Astrocyte (in vitro differentiated cells and primary cell): Measurements from ENCODE around the gene CST8. TPM values are rescaled to one million over a fixed set of nuclear protein-coding genes. Genes with fewer than 3 reads are reported as not detected.

Experiments used
- DNase-seq: peaks from one replicate; pipeline ENCODE4 v3.0.0-alpha.2; 2010; ENCODE audit warnings: low read depth
- FAIRE-seq: peaks from 2 replicates; lab custom pipeline; 2011; peaks lifted over from hg19 to GRCh38; lab: Jason Lieb, UNC
- H2AFZ ChIP-seq: 2 replicates; pipeline ENCODE4 v1.6.0; 2012; ENCODE audit warnings: low read depth, low read length, inconsistent platforms
- H3K27ac ChIP-seq: 2 replicates; pipeline ENCODE4 v1.5.1; 2011; ENCODE audit warnings: low read depth, low read length, inconsistent platforms
- H3K27me3 ChIP-seq: 2 replicates; pipeline ENCODE4 v1.6.0; 2011; ENCODE audit warnings: low read length, inconsistent platforms; ENCODE audit not compliant: insufficient read depth
- H3K36me3 ChIP-seq: 2 replicates; pipeline ENCODE4 v1.5.1; 2011; ENCODE audit warnings: low read length, inconsistent platforms; ENCODE audit not compliant: insufficient read depth
- H3K4me1 ChIP-seq: 2 replicates; pipeline ENCODE4 v1.5.1; 2011; ENCODE audit warnings: low read length, inconsistent platforms; ENCODE audit not compliant: insufficient read depth
- H3K4me2 ChIP-seq: 2 replicates; pipeline ENCODE4 v1.6.0; 2012; ENCODE audit warnings: low read length, inconsistent platforms
- H3K4me3 ChIP-seq: 2 replicates; pipeline ENCODE4 v1.5.1; 2011; ENCODE audit warnings: low read depth, mild to moderate bottlenecking, low read length, inconsistent platforms; ENCODE audit not compliant: insufficient read depth
- H3K79me2 ChIP-seq: 2 replicates; pipeline ENCODE4 v1.6.0; 2012; ENCODE audit warnings: mild to moderate bottlenecking, low read length, inconsistent platforms; ENCODE audit not compliant: insufficient read depth
- H3K9ac ChIP-seq: 2 replicates; pipeline ENCODE4 v1.6.0; 2012; ENCODE audit warnings: mild to moderate bottlenecking, low read length, inconsistent platforms
- H3K9me3 ChIP-seq: 2 replicates; pipeline ENCODE4 v1.5.1; 2012; ENCODE audit warnings: low read depth, mild to moderate bottlenecking, low read length, inconsistent platforms; ENCODE audit not compliant: insufficient read depth
- H4K20me1 ChIP-seq: 2 replicates; pipeline ENCODE4 v1.6.0; 2012; ENCODE audit warnings: low read length, inconsistent platforms; ENCODE audit not compliant: insufficient read depth
- H3K27ac Mint-ChIP-seq: one replicate; pipeline ENCODE4 v1.8.0; 2021; ENCODE audit warnings: mild to moderate bottlenecking, mixed read lengths; ENCODE audit not compliant: unreplicated experiment
- H3K27me3 Mint-ChIP-seq: one replicate; pipeline ENCODE4 v1.8.0; 2021; ENCODE audit warnings: low read depth, mixed read lengths; ENCODE audit not compliant: unreplicated experiment
- H3K36me3 Mint-ChIP-seq: one replicate; pipeline ENCODE4 v1.8.0; 2021; ENCODE audit warnings: low read depth, mixed read lengths; ENCODE audit not compliant: unreplicated experiment
- H3K4me1 Mint-ChIP-seq: one replicate; pipeline ENCODE4 v1.8.0; 2021; ENCODE audit warnings: low read depth, mixed read lengths; ENCODE audit not compliant: unreplicated experiment
- H3K4me3 Mint-ChIP-seq: one replicate; pipeline ENCODE4 v1.8.0; 2021; ENCODE audit warnings: mild to moderate bottlenecking, moderate library complexity, mixed read lengths; ENCODE audit not compliant: unreplicated experiment
- H3K9me3 Mint-ChIP-seq: one replicate; pipeline ENCODE4 v1.8.0; 2021; ENCODE audit warnings: mild to moderate bottlenecking, mixed read lengths; ENCODE audit not compliant: unreplicated experiment
- CTCF ChIP-seq: IDR thresholded peaks from 2 replicates; pipeline ENCODE4 v1.5.1; 2011; ENCODE audit warnings: low read depth, mild to moderate bottlenecking, inconsistent platforms, low read length, moderate library complexity; ENCODE audit not compliant: insufficient read depth
- EZH2 ChIP-seq: IDR thresholded peaks from 2 replicates; pipeline ENCODE4 v1.6.1; 2012; ENCODE audit warnings: mild to moderate bottlenecking, low read length, inconsistent platforms; ENCODE audit not compliant: insufficient read depth
- total RNA-seq: library from RNA; stranded (reverse); gene quantifications from 2 replicates; pipeline ENCODE4 v1.2.1, GENCODE V29; 2021

Gene CST8
- total RNA-seq, 1 donor from 2014 or later, result not detected

GRCh38 chr20:23451956-23452487 is 38.9 kb upstream of the CST8 start:
- no peaks in the 10 kb centered on the region for H3K36me3 Mint-ChIP-seq
- Histone ChIP-seq H4K20me1 (no peaks in the 10 kb centered on the region), H3K36me3 (no peaks in the 10 kb centered on the region), H3K4me3 (no peak overlapping the region), H3K27ac (no peak overlapping the region), H3K9me3 (no peaks in the 10 kb centered on the region), H3K4me2 (no peak overlapping the region), H3K27me3 (no peaks in the 10 kb centered on the region), H3K79me2 (no peaks in the 10 kb centered on the region), H2AFZ (no peak overlapping the region), H3K9ac (no peak overlapping the region), H3K4me1 (no peaks in the 10 kb centered on the region)
- no peak overlapping the region for H3K4me3 Mint-ChIP-seq
- DNase-seq (no peak), FAIRE-seq (no peak)
- H3K27ac Mint-ChIP-seq, result no peak overlapping the region
- peaks cover 2% of the 10 kb centered on the region for H3K9me3 Mint-ChIP-seq
- H3K27me3 Mint-ChIP-seq, result peaks cover 4% of the 10 kb centered on the region
- no peak for TF ChIP-seq CTCF
- no peaks in the 10 kb centered on the region for H3K4me1 Mint-ChIP-seq

- peaks cover 4% of the 10 kb centered on the region for H3K27me3 Mint-ChIP-seq
- Histone ChIP-seq H3K36me3 (no peaks in the 10 kb centered on the region), H3K9ac (no peak within 1 kb of the TSS), H3K9me3 (no peaks in the 10 kb centered on the region), H3K4me1 (no peaks in the 10 kb centered on the region), H3K4me3 (no peak within 1 kb of the TSS), H3K79me2 (no peaks in the 10 kb centered on the region), H2AFZ (no peak within 1 kb of the TSS), H3K4me2 (no peak within 1 kb of the TSS), H3K27ac (no peak within 1 kb of the TSS), H3K27me3 (no peaks in the 10 kb centered on the region), H4K20me1 (no peaks in the 10 kb centered on the region)
- TF ChIP-seq EZH2, result no peak
- TF ChIP-seq CTCF, result no peak
- H3K4me1 Mint-ChIP-seq, result no peaks in the 10 kb centered on the region
- H3K36me3 Mint-ChIP-seq, result no peaks in the 10 kb centered on the region
- no peak within 1 kb of the TSS for H3K27ac Mint-ChIP-seq
- no peak within 1 kb of the TSS for H3K4me3 Mint-ChIP-seq
- peaks cover 4% of the 10 kb centered on the region for H3K9me3 Mint-ChIP-seq
- DNase-seq, result no peak
- no peak for FAIRE-seq
Observed at GRCh38 chr20:23452776-23453175, 38.1 kb upstream of the CST8 start, which contains the start of gene CST11. TSS of gene CST11 (minus strand) at chr20:23452876. CDS start at chr20:23452811, 65 bp downstream.
